ENCODE results near the gene JARID2. TPM values are rescaled to one million over a fixed set of nuclear protein-coding genes. Genes with fewer than 3 reads are reported as not detected.

JARID2 gene
- total and polyA plus RNA-seq, 9 of the 15 experiments (the other 6 are each of a cell fraction or from before 2014, with no cell fraction given), result 5.0 to 29.0 (median 15.6) TPM

- H2AFZ ChIP-seq (ENCODE audit: low read depth, low read length), result no peak overlapping the region
- no peak for DNase-seq (ENCODE audit: extremely low read depth in 1 of 4, low spot score in 3 of 4)
- no peaks in the 10 kb centered on the region for H3K9me3 ChIP-seq (replicated peaks; ENCODE audit: control insufficient read depth, insufficient read depth, low read depth, low read length)
- ChIA-PET CTCF (ENCODE audit: low intra/inter-chr PET ratio) (no interaction called here), POLR2A (no interaction called here)
- H3K4me1 ChIP-seq (replicated peaks in 1 of 2; ENCODE audit: control insufficient read depth in 2 of 2, insufficient read depth in 2 of 2, low read length in 2 of 2), result peaks cover 5 to 6% of the 10 kb centered on the region in 2 experiments; a peak in 3 of 5 replicates
- FAIRE-seq, result no peak
- in situ Hi-C loops (cut with MboI), result no loop called here
- no peak overlapping the region for H3K4me3 ChIP-seq
- ATAC-seq, result no peak
- no peak overlapping the region for H3K4me2 ChIP-seq (ENCODE audit: insufficient read depth, low read length)
- intact Hi-C loops (cut with micrococcal nuclease), result no loop called here
- H3K79me2 ChIP-seq (ENCODE audit: control insufficient read depth, insufficient read depth, low read length), result peaks cover 29% of the 10 kb centered on the region
- no peak overlapping the region for H3K27ac ChIP-seq (ENCODE audit: extremely low read depth, low read depth, low read length)
- no TSS peak for BruUV-seq (replicated peaks)
- peaks cover 5% of the 10 kb centered on the region for H3K9me1 ChIP-seq (ENCODE audit: control insufficient read depth, insufficient read depth, low read length)
- 95% methylated on average over 10 of the region's 13 CpGs for WGBS (ENCODE audit: insufficient coverage, low coverage, missing lambda C conversion rate)
- H4K20me1 ChIP-seq (replicated peaks; ENCODE audit: control insufficient read depth, insufficient read depth, low read length), result peaks cover 6% of the 10 kb centered on the region
- peaks cover 48% of the 10 kb centered on the region; the same call in 2 of the 3 replicates for H3K36me3 ChIP-seq (ENCODE audit: control insufficient read depth, insufficient read depth, low read length)
- no peaks in the 10 kb centered on the region for H3K27me3 ChIP-seq (ENCODE audit: control insufficient read depth in 2 of 2, insufficient read depth in 2 of 2, low read length in 2 of 2)
- H3K9ac ChIP-seq (ENCODE audit: insufficient read depth in 1 of 2, low read depth in 2 of 2, low read length in 2 of 2), result no peak overlapping the region
- TF ChIP-seq ZNF324 (CRISPR knock-in tag; IDR thresholded peaks at IDR 0.05) (no peak), TRIM25 (IDR thresholded peaks at IDR 0.05; ENCODE audit: borderline replicate concordance) (no peak), SUPT5H (IDR thresholded peaks at IDR 0.05) (no peak), PHF8 (IDR thresholded peaks at IDR 0.05; ENCODE audit: borderline replicate concordance, low read length) (no peak), MAFK (IDR thresholded peaks at IDR 0.05; ENCODE audit: low read length) (no peak), POLR2A (conservative IDR thresholded peaks at IDR 0.05) (no peak), FOXM1 (IDR thresholded peaks at IDR 0.05; ENCODE audit: low read depth) (no peak), FOXM1 (CRISPR knock-in tag; IDR thresholded peaks at IDR 0.05; ENCODE audit: low read depth) (no peak), PHTF2 (CRISPR knock-in tag; IDR thresholded peaks at IDR 0.05) (no peak), ZNF583 (CRISPR knock-in tag; IDR thresholded peaks at IDR 0.05) (no peak), KDM1A (IDR thresholded peaks at IDR 0.05) (no peak), POLR3A (IDR thresholded peaks at IDR 0.05; ENCODE audit: borderline replicate concordance, extremely low read depth, insufficient read depth, insufficient read length) (no peak), NKRF (IDR thresholded peaks at IDR 0.05; ENCODE audit: borderline replicate concordance) (no peak), ZNF143 (CRISPR knock-in tag; IDR thresholded peaks at IDR 0.05) (no peak), ZNF280B (CRISPR knock-in tag; IDR thresholded peaks at IDR 0.05) (no peak)
Measured at GRCh38 chr6:15487262-15487661, 241.4 kb downstream of the JARID2 start.

All from K562 (cell line).